Renal pelvis (tissue), 4 donors: Measurements from ENCODE around the gene L1CAM. TPM values are rescaled to one million over a fixed set of nuclear protein-coding genes. Genes with fewer than 3 reads are reported as not detected.

ENCODE experiments used
- DNase-seq: peaks from one replicate; pipeline ENCODE4 v3.0.0-alpha.2; 2013
- polyA plus RNA-seq, 3 donors: library from polyadenylated mRNA; unstranded; fragments of 120-200 nt; gene quantifications; one replicate each; pipeline ENCODE4 v1.2.1, GENCODE V29; 2013; ENCODE audit not compliant: insufficient read length in 3 of 3

L1CAM gene
- polyA plus RNA-seq, 3 donors = 54.8 to 71.6 (median 56.3) TPM

DNA sequence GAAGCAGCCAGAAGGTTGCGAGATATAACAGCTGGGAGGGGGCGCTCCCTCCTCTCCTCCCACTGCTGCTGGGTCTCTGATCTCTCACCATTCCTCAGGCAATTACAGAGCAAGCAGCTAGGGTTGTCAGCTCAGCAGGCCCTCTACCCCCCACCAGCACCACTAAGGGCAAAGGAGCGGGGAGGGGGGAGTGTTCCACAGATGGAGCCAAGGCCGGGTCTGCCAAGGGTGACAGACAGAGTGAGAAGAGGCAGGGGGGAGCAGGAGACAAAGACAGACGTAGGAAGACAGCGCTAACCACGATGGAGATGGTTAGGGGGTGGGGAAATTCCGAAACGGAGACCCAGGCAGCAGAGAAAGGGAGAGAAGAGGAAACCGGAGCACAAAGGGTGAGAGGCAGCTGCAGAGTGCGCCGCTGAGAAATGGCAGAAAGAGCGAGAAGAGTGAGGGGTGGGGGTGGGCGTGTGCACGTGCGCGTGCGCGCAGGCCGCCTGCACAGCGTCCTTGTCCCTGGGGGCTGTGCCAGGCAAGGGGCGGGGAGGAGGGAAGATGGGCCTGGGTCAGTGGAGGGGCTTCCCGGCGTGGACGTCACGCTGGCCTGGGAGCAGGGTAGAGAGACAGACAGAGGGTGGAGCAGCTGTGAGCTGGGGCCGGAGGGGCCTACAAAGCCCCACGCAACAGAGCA, 6.9 kb downstream of the L1CAM start:
- no peak for DNase-seq

DNA sequence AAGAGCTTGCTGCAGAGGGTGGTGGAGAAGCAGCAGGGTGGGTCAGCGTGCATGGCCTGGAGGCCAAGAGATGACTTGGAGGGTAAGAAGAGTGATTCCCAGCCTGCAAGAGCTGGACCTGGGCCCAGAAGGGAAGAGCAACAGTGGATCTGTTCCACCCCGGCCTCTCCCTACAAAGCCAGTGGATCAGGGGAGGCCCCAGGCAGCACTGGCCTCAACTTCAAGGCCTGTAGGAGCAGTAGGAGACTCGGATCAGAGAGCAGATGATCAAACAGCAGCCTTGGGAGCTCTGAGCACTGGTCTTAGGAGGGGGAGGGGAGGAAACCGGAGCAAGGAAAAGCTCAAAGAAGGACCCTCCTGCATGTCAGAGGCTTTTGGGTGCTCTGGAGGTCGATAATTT, 7.6 kb downstream of the L1CAM start:
- no peak for DNase-seq

DNA sequence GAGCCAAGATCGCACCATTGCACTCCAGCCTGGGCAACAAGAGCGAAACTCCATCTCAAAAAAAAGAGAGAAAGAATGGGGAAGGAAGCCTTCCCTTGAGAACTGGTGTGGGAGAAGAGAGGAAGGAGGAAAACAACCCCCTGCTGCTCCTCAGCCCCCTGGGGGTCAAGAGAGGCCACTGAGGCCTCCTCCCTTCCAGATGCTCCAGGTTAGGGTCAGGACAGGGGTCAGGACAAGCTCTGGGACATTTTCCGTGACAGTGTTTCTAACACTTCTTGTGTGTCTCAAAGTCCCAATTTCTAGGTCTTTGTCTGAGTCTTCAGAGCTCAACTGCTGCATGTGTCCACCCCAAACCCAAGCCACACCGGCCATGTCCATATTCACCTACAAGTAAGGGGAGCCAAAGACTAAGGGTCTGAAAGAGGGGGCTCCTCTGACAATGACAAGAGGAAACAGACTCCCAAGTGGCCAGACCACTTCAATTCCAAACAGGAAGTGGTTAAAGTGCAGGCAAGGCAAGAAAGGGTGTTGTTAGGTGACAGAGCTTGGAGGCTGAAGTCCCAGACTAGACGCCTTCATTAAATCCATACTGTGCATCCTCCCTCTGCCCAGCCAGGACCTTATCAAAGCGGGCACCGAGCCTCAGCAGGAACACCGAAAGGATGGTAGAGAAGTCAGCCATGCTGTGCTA, 8.3 kb downstream of the L1CAM start:
- DNase-seq = no peak

DNA sequence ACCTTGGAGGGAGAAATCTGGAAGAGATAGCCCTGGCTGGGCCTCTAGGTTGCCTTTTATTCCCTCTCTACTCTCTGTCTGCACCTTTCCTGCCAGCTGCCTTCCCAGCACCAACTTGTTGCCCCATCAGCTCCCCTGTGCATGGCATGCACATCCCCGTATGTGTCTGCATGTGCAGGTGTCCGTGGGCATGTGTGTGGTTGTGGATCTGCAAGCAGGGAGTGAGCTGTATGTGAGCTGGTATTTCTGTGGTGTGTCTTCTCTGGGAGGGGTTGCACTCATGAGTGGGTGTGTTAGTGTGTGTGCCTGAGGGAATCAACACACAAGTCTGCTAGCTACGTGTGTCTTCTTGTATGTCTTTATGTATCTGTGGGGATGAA, 9.9 kb downstream of the L1CAM start:
- no peak for DNase-seq

DNA sequence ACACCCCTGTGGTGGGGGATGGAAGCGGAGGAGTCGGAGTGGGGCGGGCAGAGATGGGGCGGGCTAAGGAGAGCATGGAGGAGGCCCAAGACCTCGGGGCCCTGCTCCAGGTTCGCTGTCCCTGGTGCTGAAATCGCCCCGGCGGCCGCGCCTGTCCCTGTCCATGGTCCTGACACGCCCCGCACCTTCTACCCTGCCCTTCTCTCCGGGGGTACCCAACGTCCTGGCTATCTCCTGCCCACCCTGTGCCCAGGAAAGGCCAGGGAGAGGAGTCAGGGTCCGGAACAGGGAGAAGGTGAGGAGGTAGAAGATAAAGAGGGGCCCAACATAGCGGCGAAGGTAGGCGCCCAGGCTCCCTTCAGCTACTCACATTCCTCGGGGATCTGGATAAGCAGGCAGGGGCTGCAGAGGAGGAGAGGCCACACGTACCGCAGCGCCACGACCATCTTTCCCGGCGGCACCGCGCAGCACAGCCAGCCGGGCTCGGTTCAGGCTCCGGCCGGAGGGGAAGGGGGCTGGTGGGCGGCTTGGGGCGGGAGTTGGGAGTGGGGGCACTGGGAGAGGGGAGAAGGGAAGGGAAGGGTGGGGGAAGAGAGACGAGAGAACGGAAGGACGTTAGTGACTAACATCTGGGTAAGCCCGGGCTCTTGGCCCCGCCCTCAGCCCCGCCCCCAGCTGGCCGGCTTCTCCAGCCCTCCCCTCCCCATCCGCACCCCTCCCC, 10.4 kb downstream of the L1CAM start:
- peak; percentile 46 for DNase-seq

DNA sequence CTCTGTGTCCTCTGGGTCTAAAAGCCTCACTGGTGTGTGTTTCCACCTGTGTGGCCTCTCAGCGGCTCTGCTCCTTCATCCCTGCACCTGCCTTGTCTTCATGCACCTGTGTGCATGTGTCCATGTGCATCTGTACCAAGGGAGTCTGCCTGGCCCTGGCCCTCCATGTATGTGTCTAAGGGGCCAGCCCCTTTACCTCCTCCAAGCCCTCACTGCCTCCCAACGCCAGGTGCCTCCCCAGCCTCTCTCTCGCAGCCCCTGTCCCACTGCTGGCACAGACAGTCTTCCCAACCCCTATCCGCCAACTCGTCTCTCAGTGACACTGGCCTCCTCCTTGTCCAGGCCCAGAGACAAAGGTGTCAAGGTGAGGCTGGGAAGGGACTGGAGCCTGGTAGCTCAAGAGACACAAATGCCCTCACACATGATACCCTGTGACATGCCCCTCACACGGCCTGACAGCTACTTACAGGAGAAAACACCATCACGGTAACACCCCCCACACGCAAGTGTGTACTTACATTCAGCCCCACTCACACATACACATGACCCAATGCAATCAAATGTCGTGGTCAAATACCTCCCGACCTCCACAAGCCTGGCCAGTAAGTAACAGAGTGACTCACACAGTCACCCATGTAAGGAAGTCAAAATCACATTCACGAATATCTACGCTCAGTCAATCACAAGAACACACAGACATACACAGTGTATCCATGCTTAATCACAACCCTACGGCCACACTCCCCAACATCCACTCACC, 11.4 kb downstream of the L1CAM start:
- DNase-seq = no peak

DNA sequence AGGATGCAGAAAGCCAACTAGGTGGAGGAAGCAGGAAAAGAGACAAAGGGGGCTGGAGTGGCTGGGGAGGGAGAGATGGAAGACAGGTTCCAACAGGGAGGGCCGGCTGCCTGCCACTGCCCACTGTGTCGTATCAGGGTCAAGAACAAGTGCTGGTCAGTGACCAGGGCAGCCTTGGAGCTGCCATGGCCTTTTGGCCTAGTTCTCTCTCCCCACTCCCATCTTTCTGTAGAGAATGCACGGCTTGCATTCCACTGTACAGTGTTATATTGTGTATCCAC, 11.9 kb downstream of the L1CAM start:
- DNase-seq = no peak

- DNase-seq = no peak
Measured at GRCh38 chrX:153873282-153874084, 12.5 kb downstream of the L1CAM start.

DNA sequence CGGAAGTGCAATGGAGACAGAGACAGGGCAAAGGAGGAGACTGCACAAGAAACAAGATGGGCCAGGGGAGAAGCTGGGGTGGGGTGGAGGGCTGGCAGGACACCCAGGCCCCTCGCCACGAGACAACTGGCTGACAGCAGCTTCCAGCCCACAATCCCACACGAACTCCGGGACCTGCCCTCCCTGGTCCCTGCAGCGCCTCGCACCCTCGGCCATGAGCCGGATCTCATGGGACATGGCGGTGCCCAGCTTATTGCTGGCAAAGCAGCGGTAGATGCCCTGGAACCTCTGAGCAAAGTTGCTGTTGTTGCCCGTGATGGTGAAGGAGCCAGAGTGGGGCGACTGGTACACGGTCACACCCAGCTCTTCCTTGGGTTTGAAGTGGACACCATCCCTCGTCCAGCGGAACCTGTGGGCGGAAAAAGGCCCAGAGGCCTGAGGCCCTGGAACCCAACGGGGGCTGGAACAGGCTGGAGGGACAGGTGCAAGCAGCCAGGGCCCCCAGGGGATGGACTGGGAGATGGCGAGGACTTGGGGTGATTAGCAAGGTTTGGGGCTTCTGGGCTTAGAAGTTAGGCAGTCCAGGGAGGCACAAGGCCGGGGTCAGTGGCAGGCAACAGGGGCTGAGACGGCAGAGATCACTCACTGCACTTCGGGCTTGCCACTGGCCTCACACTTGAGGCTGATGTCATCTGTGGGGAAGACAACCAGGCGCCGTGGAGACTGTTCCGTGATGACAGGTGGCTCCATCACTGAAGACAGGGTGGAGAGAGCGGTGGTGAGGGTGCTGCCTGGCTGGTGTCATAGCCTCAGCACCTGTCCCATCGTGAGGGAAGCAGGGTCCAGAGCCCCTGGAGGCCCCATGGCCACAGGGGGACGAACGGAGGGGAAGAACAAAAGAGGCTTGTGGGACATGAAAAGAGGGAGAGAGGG, 13.8 kb downstream of the L1CAM start:
- DNase-seq = no peak

- DNase-seq = no peak
Measured at GRCh38 chrX:153871451-153871850, 14.5 kb downstream of the L1CAM start.

DNA sequence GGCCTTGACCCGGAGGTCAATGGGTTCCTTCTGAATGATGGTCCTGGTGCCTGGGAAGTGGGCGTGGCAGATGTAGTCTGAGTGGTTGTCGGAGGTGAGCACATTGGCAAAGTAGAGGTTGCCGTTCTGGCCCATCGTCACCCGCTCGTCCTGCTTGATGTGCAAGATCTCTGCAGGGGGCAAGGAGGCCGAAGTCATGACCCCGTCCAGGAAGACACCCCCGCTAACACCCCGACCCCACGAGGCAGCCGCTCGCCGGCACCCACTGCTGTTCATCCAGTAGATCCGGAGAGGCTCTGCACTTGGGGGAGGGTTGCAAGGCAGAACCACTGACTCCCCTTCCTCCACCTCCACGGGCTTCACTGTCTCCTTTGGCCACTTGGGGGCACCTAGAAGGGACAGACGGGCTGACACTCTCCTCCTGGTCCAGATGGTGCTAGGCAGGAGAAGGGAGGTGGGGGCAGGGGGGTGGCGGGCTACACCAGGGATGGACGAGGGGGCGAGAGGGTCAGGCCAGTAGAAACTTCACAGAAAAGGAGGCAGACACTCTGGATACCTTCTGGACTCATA, 15.1 kb downstream of the L1CAM start:
- DNase-seq = no peak

GRCh38 chrX:153870288-153870690, 15.7 kb downstream of the L1CAM start:
- no peak for DNase-seq

DNA sequence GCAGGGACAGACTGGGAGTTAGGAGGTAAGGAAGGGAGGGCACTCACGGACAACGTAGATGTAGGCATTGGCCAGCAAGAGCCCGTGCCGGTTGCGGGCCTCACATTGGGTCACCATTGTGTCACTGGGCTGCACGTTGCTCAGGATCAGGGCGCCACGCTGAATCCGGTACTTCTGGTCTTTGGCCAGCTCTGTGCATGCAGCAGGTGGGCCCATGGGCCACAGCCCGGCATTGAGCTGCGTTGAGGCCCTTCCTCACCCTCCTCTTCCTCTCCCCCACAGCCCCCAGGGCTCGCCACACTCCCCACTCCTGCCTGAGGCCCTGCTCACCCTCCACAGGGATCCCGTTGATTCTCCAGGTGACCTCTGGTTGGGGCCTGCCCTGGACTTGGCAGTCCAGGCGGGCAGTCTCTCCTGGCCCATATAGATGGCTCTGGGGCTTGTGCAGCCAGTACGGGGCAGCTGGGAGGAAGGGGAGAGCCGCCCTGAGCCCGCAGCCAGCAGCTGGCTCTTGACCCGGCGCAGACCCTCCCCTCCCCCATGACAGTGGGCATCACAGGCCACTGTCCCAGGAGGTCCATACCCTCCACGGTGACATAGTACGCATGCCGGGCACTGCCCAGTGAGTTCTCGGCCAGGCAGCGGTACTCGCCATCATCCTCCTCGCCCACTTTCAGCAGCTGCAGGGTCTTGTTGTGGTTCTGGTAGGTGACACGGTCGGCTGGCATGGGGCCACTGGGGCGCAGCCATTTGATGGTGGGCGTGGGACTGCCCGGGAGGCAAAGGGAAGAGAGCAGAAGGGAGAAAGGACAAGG, 16.3 kb downstream of the L1CAM start:
- no peak for DNase-seq

DNA sequence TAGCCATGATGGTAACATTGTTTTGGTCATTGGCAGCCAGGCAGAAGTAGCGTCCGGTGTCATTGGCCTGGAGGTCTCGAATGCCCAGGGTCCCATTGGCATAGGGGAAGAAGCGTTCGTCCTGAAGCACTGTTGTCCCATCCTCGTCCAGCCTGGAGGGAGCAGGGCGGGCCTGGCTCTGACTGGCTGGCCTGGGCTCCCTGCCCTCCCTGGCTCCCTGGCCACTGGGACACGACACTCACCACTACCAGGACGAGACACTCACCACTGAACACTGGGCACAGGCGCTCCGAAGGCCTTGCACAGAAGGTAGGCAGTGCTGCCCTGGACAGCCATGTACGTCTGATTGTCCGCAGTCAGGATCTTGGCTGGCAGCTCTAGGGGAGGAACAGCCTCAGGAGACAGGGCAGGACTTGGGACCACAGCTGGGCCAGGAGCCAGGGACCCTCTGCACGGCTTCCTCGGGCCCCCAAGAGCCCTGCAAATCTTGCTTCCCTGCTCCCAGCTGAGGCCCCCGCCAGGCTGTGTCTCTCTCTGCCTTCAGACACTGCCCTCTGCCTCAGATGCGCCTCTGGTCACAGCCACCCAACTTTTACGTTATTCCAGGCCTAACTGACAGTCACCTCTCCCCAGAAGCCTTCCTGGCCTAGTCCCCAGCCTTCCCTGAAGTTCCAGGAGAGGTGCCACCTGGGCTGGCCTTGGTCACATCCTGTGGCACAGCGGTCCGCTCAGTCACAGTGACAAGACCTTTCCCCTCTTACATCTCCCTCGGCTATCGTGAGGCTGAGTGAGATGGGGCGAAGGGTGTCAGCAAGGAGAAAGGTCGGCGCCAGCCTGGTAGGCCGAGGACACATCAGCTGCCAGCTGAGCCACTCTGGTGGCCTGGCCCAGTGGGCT, 17.1 kb downstream of the L1CAM start:
- DNase-seq = no peak

DNA sequence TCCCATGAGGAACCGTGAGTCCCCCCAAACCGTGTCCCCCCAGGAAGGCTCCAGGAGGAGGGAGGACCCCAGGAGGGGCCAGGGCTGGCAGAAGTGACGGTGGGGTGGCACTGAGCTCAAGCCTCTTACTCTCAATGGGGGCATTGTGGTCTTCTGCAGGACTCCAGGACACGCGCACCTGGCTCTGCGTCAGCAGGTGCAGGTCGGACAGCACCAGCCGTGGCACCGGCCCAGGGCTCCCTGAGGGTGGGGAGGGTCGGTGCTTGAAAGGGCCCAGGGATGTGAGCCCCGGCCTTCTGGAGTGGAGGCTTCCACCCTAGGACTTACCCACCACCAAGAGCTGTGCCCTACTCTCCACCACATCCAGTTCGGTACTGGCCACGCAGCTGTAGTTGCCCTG, 18.3 kb downstream of the L1CAM start:
- no peak for DNase-seq

DNA sequence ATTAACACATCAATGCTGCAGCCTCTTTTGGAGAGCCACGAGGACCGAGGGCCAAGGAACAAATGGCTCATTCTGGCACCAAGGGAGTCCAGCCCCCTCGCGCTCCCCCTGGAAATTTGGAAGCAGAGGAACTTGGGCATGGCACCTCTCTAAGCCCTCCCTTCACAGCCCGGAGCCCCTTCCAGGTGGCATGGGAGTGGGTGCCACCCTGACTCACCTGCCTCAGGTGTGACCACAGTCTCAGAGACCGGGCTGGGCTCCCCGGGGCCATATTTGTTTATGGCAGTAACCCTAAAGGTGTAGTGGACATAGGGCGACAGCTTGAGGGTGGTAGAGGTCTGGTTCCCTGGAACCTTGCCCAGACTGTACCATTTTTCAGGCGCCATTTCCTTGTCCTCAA, 18.8 kb downstream of the L1CAM start:
- DNase-seq = no peak

DNA sequence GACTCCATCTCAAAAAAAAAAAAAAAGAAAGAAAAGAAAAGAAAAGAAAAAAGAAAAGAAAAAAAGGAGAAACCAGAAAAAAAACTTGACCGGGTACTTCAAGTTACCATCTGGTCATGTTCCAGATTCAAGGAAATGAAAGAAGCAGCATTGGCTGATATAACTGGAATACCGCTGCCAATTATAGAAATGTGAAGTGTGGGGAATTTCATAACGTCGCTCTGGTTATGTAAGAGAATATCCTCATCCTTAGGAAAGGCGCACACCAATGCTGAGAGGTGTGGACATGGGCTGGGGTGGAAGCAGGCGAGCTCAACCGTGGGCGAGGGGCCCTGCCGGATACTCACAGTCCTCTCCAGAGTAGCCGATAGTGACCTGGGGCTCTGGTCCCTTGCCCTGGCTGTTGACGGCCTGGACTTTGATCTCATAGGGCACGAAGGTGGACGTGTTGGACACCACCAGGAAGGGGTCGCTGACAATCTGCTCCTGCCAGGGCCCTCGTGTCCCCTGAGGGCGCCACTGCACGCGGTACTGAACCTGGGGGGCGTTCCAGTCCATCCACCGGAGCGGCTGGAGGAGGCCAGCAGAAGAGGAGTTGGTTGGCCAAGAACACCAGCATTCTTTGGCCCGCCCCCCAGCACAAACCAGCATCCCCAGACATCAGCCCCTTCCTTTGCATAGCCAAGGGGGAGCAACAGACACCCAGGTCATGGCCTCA, 19.5 kb downstream of the L1CAM start:
- no peak for DNase-seq

GRCh38 chrX:153865685-153866084, 20.3 kb downstream of the L1CAM start:
- DNase-seq = no peak
